ENCODE measurements around the gene GRIN2B.

GRIN2B gene

GRCh38 chr12:13956060-13956590 is 25.3 kb downstream of the GRIN2B start:
- no peak for DNase-seq

GRCh38 chr12:13952096-13952495 is 29.3 kb downstream of the GRIN2B start:
- no peak for DNase-seq

- DNase-seq: no peak
Measured at GRCh38 chr12:13950502-13950901, 30.9 kb downstream of the GRIN2B start.

- DNase-seq: no peak
Measured at GRCh38 chr12:13948621-13949020, 32.8 kb downstream of the GRIN2B start.

GRCh38 chr12:13947276-13947946 is 34.0 kb downstream of the GRIN2B start:
- DNase-seq: no peak

GRCh38 chr12:13945641-13946040 is 35.8 kb downstream of the GRIN2B start:
- DNase-seq: no peak

- DNase-seq: no peak
Measured at GRCh38 chr12:13945236-13945635, 36.2 kb downstream of the GRIN2B start.

GRCh38 chr12:13942826-13943225 is 38.6 kb downstream of the GRIN2B start:
- DNase-seq: no peak

- DNase-seq: no peak
Measured at GRCh38 chr12:13941258-13942249, 39.8 kb downstream of the GRIN2B start.

- no peak for DNase-seq
Measured at GRCh38 chr12:13940335-13940865, 41.0 kb downstream of the GRIN2B start.

- no peak for DNase-seq
Measured at GRCh38 chr12:13937735-13938134, 43.7 kb downstream of the GRIN2B start.

GRCh38 chr12:13935169-13935568 is 46.2 kb downstream of the GRIN2B start:
- DNase-seq: no peak

All from stimulated activated naive CD4-positive, alpha-beta T cell treated with Interleukin-2 at 50 U/mL for 16 hours (primary cell).